Subcutaneous adipose tissue (tissue), 4 donors: Measurements from ENCODE around the gene TP53BP1. TPM values are rescaled to one million over a fixed set of nuclear protein-coding genes. Genes with fewer than 3 reads are reported as not detected.

Experiments used
- total RNA-seq, 4 donors: library from RNA; depleted of rRNA; stranded (reverse); fragments of >200 nt; gene quantifications; one replicate each; pipeline ENCODE4 v1.1.0, GENCODE V29; 2016
- TF ChIP-seq, protein P1 (sequence below): fragments of 450-650 bp; IDR thresholded peaks from one replicate; pipeline ENCODE4 v1.5.1; 2016; ENCODE audit warnings: low read depth, mild to moderate bottlenecking, control low read depth, antibody characterized with exemption, moderate library complexity

TP53BP1 gene
- total RNA-seq, 4 donors from 2014 or later, result 29.3 to 49.5 (median 40.2) TPM

DNA sequence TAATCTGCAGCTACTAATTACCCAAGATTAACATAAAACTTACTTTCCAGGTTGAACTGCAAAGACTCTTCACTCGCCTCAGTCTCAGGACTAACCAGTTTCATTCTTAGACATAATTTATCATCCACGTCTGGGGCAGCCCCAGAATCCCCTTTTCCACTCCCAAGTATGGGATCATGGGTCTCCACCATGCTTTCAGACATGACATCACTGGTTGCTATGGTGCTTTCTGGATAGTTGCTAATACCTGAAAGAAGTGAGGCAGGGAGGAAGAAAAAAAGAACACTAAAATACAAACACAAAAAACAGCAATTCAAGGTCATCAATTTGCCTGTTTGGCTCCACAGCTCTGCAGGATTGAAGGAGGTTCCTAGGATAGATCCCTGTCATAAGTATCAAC is 46.6 kb downstream of the TP53BP1 start:
- TF ChIP-seq, protein P1, sequence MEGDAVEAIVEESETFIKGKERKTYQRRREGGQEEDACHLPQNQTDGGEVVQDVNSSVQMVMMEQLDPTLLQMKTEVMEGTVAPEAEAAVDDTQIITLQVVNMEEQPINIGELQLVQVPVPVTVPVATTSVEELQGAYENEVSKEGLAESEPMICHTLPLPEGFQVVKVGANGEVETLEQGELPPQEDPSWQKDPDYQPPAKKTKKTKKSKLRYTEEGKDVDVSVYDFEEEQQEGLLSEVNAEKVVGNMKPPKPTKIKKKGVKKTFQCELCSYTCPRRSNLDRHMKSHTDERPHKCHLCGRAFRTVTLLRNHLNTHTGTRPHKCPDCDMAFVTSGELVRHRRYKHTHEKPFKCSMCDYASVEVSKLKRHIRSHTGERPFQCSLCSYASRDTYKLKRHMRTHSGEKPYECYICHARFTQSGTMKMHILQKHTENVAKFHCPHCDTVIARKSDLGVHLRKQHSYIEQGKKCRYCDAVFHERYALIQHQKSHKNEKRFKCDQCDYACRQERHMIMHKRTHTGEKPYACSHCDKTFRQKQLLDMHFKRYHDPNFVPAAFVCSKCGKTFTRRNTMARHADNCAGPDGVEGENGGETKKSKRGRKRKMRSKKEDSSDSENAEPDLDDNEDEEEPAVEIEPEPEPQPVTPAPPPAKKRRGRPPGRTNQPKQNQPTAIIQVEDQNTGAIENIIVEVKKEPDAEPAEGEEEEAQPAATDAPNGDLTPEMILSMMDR, result no peak

DNA sequence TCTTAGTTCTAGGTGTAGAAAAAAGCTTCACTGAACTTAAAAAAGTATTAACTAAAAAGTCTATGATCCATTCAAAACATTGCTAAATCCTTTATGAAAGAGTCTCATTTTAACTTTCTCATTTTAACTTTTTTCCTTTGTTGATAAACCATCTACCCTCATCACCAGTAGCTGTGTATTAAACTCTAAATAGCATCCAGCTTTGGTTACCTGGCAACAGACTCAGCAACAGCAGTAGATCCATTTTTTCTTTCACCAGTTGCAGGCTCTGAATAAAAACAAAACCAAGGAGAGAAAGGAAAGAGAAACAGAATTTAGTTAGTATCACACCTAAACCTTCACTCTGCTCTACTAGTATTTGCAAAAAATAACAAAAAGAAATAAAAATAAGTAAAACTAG is 51.6 kb downstream of the TP53BP1 start:
- TF ChIP-seq, protein P1, result no peak

DNA sequence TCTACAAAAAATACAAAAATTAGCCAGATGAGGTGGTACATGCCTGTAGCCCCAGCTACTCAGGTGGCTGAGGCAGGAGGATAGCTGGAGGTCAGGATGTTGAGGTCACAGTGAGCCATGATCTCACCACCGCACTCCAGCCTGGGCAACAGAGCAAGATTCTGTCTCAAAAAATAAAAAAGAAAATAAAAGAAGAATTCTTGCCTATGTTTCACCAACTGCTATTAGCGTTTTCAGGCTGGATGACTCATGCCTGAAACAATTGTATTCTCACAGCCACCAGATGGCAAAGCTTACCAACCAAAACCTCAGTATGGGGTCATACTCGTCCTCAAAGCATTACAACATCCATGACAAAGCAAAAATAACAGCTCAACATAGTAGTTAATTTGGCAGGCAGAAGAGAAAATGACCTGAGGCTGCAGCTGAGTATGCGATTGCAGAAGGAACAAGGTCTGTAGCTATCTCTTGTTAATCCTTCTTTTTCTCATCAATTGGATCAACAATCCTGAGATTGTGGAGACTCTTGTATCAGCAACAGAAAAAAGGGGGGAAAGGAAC is 52.2 kb downstream of the TP53BP1 start:
- TF ChIP-seq, protein P1, result no peak

DNA sequence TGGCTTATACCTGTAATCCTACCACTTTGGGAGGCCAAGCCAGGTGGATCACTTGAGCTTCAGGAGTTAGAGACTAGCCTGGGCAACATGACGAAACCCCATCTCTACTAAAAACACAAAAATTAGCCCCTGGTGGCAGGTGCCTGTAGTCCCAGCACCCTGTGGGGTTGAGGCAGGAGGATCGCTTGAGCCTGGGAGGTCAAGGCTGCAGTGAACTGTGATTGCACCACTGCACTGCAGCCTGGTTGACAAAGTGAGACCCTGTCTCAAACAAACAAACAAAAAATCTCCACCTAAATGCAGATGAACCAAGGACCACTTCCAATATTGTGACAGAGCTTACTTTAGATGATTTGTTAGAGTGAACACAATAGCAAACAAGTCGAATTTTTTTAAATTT is 53.7 kb downstream of the TP53BP1 start:
- TF ChIP-seq, protein P1, result no peak

DNA sequence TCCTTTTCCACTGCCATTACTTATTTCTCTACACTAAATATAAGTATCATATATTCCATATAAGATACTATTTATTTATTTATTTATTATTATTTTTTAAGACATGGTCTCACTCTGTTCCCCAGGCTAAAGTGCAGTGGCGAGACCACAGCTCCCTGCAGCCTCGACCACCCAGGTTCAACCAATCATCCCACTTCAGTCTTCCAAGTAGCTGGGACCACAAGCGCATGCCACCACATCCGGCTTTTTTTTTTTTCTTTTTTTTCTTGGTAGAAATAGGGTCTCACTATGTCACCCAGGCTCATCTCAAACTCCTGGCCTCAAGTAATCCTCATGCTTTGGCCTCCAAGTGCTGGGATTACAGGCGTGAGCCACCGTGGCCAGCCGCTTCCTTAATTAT is 56.6 kb downstream of the TP53BP1 start:
- TF ChIP-seq, protein P1, result no peak

DNA sequence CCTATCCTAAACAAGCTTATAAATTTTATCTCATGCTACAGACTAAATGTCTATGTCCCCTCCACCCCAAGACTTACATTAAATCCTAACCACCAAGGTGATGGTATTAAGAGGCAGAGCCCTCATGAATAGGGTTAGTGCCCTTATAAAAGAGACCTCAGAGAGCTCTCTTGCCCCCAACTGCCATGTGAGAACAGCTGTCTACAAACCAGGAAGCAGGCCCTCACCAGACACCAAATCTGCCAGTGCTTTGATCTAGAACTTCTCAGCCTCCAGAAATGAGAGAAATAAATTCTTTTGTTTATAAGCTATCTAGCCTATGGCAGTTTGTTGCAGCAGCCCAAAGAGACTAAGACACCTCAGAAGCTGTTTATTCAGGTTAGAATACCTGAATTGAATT is 58.5 kb downstream of the TP53BP1 start:
- TF ChIP-seq, protein P1, result no peak

DNA sequence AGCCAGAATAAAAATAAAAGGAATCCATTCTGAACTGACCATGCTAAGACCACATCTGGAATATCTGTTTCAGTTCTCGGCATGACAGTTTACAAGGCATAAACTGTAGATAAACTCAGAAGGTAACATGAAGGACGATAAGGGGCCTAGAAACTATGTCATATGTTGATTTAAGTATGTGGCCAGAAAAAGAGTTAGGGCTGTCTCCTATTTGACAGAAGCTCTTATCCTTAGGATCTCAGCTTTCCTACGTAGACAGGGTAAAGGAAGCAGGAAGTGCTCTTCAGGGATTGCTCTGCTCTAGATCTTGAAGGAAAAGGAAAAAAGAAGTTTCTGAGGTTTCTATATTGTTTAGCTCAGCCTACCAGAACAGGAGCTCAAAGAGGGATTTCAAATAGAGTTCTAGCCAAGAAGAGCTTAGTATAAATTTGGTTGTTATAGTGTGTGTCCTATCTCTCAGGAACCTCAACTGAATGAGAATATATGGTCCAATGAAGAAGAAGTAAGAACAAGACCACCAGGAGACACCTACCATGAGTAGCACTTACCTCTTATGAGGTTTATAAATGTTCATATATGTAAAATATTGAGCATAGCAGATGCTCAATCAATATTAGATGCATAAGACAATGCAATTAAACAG is 59.2 kb downstream of the TP53BP1 start:
- TF ChIP-seq, protein P1, result no peak
